HepG2 (cell line): ENCODE data around the gene EFNA2. TPM values are rescaled to one million over a fixed set of nuclear protein-coding genes. Genes with fewer than 3 reads are reported as not detected.

Experiments
- FOXA3 ChIP-seq: IDR thresholded peaks from 2 replicates; pipeline ENCODE4 v1.6.1; 2016; ENCODE audit warnings: missing genetic modification reagents, missing compliant biosample characterization
- TRIM24 ChIP-seq: sonication (generic); formaldehyde crosslinking; IDR thresholded peaks from 2 replicates; pipeline ENCODE4 v1.8.0; 2022; ENCODE audit warnings: mild to moderate bottlenecking, missing genetic modification reagents
- ZBTB3 ChIP-seq: sonication (generic); formaldehyde crosslinking; IDR thresholded peaks from 2 replicates; pipeline ENCODE4 v1.4.0; 2020; ENCODE audit warnings: low read depth, mild to moderate bottlenecking, moderate library complexity, missing genetic modification reagents, borderline replicate concordance
- ZNF264 ChIP-seq: sonication (generic); formaldehyde crosslinking; IDR thresholded peaks from 2 replicates; pipeline ENCODE4 v1.4.0; 2020; ENCODE audit warnings: missing genetic modification reagents
- ZNF501 ChIP-seq: sonication (generic); formaldehyde crosslinking; IDR thresholded peaks from 2 replicates; pipeline ENCODE4 v1.5.1; 2020; ENCODE audit warnings: mild to moderate bottlenecking, moderate library complexity, missing genetic modification reagents
- polyA plus RNA-seq, 8 experiments: library from polyadenylated mRNA; depleted of rRNA in 3 of 8; stranded (reverse) in 7 of 8; unstranded in 1 of 8; fragments of >200 nt; fragmentation: Illumina TruSeq in 4 of 8; extraction: Trizol in 4 of 8; gene quantifications; 2 replicates each; pipeline versions ENCODE4 v1.2.1 to v1.2.3, GENCODE V29; 2011 to 2016; ENCODE audit warnings: low read depth in 4 of 8, missing spikeins in 1 of 8, mixed read lengths in 1 of 8; ENCODE audit not compliant: insufficient read depth in 1 of 8
- total RNA-seq, 5 experiments: library from RNA; depleted of rRNA; stranded (reverse); fragments of >200 nt; fragmentation: Illumina TruSeq; extraction: Trizol; gene quantifications; 2 replicates each; pipeline ENCODE4 v1.2.3, GENCODE V29; 2016; ENCODE audit warnings: low read depth in 1 of 5
- TF ChIP-seq, protein P1 (sequence below), 2 experiments: fragments of 450-650 bp in 1 of 2; sonication (generic) in 1 of 2; formaldehyde crosslinking in 1 of 2; IDR thresholded peaks; 2 replicates each; pipeline versions ENCODE4 v1.6.1 to v1.8.0; 2016 to 2022; ENCODE audit warnings: antibody characterized with exemption in 1 of 2, mild to moderate bottlenecking in 1 of 2, missing genetic modification reagents in 1 of 2
- TF ChIP-seq, protein P2 (sequence below): sonication (generic); formaldehyde crosslinking; IDR thresholded peaks from 2 replicates; pipeline ENCODE4 v1.4.0; 2020; ENCODE audit warnings: missing genetic modification reagents, mild to moderate bottlenecking, borderline replicate concordance
- TF ChIP-seq, protein P3 (sequence below): fragments of 450-650 bp; IDR thresholded peaks from 2 replicates; pipeline ENCODE4 v1.6.1; 2017; ENCODE audit warnings: mild to moderate bottlenecking

EFNA2 gene
- total and polyA plus RNA-seq, 2 of the 13 experiments (the other 11 are each of a cell fraction or from before 2014, with no cell fraction given): 6.0 to 9.9 TPM

DNA sequence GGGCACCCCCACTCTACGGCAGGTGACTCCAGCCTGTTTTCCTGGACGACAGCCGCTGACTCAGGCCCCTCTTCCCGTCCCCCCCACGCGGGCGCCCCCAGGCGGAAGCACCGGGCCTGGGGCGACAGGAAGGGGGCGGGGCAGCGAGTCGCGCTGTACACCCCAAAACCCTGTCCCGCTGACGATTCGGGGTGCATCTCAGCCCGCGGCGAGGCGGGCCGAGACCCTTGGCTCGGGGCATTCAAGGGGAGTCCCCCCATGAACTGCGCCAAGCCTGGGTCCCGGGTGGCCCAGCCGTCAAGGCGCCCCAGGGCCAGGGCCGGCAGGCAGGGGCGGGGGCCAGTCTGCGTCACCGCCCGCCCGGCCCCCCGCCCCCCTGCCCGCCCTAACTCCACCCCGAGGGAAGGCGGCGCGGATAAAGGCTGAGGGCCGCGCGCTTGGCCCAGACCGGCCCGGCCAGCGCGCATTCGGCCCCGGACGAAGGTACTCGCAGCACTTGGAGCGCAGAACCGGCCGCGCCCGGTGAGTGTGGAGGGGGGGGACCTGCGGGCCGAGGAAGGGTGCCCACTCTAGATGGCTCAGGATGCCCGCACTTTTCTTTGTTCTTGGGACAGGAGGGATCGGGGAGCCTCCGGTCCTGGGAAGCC, 37.4 kb upstream of the EFNA2 start, which contains the start of gene MIDN (continued):
- TF ChIP-seq, protein P1, sequence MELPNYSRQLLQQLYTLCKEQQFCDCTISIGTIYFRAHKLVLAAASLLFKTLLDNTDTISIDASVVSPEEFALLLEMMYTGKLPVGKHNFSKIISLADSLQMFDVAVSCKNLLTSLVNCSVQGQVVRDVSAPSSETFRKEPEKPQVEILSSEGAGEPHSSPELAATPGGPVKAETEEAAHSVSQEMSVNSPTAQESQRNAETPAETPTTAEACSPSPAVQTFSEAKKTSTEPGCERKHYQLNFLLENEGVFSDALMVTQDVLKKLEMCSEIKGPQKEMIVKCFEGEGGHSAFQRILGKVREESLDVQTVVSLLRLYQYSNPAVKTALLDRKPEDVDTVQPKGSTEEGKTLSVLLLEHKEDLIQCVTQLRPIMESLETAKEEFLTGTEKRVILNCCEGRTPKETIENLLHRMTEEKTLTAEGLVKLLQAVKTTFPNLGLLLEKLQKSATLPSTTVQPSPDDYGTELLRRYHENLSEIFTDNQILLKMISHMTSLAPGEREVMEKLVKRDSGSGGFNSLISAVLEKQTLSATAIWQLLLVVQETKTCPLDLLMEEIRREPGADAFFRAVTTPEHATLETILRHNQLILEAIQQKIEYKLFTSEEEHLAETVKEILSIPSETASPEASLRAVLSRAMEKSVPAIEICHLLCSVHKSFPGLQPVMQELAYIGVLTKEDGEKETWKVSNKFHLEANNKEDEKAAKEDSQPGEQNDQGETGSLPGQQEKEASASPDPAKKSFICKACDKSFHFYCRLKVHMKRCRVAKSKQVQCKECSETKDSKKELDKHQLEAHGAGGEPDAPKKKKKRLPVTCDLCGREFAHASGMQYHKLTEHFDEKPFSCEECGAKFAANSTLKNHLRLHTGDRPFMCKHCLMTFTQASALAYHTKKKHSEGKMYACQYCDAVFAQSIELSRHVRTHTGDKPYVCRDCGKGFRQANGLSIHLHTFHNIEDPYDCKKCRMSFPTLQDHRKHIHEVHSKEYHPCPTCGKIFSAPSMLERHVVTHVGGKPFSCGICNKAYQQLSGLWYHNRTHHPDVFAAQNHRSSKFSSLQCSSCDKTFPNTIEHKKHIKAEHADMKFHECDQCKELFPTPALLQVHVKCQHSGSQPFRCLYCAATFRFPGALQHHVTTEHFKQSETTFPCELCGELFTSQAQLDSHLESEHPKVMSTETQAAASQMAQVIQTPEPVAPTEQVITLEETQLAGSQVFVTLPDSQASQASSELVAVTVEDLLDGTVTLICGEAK (IDR thresholded peaks at IDR 0.05): no peak
- TF ChIP-seq, protein P1 (CRISPR knock-in tag; IDR thresholded peaks at IDR 0.05): no peak; the same call in 1 of the 2 replicates
- TF ChIP-seq, protein P2, sequence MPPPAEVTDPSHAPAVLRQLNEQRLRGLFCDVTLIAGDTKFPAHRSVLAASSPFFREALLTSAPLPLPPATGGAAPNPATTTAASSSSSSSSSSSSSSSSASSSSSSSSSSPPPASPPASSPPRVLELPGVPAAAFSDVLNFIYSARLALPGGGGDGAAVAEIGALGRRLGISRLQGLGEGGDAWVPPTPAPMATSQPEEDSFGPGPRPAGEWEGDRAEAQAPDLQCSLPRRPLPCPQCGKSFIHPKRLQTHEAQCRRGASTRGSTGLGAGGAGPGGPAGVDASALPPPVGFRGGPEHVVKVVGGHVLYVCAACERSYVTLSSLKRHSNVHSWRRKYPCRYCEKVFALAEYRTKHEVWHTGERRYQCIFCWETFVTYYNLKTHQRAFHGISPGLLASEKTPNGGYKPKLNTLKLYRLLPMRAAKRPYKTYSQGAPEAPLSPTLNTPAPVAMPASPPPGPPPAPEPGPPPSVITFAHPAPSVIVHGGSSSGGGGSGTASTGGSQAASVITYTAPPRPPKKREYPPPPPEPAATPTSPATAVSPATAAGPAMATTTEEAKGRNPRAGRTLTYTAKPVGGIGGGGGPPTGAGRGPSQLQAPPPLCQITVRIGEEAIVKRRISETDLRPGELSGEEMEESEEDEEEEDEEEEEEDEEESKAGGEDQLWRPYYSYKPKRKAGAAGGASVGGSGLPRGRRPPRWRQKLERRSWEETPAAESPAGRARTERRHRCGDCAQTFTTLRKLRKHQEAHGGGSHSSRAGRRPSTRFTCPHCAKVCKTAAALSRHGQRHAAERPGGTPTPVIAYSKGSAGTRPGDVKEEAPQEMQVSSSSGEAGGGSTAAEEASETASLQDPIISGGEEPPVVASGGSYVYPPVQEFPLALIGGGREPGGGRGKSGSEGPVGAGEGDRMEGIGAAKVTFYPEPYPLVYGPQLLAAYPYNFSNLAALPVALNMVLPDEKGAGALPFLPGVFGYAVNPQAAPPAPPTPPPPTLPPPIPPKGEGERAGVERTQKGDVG: no peak
- TF ChIP-seq TRIM24 (CRISPR knock-in tag) (no peak), ZBTB3 (no peak), ZNF501 (CRISPR knock-in tag) (peak; percentile 54; the same call in 1 of the 2 replicates), FOXA3 (CRISPR knock-in tag) (no peak), ZNF264 (CRISPR knock-in tag) (peak; percentile 34; the same call in 1 of the 2 replicates)
- TF ChIP-seq, protein P3, sequence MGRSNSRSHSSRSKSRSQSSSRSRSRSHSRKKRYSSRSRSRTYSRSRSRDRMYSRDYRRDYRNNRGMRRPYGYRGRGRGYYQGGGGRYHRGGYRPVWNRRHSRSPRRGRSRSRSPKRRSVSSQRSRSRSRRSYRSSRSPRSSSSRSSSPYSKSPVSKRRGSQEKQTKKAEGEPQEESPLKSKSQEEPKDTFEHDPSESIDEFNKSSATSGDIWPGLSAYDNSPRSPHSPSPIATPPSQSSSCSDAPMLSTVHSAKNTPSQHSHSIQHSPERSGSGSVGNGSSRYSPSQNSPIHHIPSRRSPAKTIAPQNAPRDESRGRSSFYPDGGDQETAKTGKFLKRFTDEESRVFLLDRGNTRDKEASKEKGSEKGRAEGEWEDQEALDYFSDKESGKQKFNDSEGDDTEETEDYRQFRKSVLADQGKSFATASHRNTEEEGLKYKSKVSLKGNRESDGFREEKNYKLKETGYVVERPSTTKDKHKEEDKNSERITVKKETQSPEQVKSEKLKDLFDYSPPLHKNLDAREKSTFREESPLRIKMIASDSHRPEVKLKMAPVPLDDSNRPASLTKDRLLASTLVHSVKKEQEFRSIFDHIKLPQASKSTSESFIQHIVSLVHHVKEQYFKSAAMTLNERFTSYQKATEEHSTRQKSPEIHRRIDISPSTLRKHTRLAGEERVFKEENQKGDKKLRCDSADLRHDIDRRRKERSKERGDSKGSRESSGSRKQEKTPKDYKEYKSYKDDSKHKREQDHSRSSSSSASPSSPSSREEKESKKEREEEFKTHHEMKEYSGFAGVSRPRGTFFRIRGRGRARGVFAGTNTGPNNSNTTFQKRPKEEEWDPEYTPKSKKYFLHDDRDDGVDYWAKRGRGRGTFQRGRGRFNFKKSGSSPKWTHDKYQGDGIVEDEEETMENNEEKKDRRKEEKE: no peak
